ENCODE results near the gene CHST11. TPM values are rescaled to one million over a fixed set of nuclear protein-coding genes. Genes with fewer than 3 reads are reported as not detected.
A peak's percentile ranks its signal among the peaks of the same experiment; 100 is the strongest.

Gene CHST11
- total RNA-seq, 1 donor from 2014 or later = 40.1 TPM

DNA sequence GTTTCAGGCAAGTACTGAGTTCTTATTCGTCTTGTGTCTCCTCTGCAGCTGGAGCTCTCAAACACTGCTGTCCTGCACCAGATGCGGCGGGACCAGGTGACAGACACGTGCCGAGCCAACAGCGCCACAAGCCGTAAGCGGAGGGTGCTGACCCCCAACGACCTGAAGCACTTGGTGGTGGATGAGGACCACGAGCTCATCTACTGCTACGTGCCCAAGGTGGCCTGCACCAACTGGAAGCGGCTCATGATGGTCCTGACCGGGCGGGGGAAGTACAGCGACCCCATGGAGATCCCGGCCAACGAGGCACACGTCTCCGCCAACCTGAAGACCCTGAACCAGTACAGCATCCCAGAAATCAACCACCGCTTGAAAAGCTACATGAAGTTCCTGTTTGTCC is 300.2 kb downstream of the CHST11 start:
- H3K27me3 Mint-ChIP-seq = no peaks in the 10 kb centered on the region
- no peak overlapping the region for H3K27ac Mint-ChIP-seq
- POLR2A ChIA-PET = no interaction called here
- ATAC-seq (ENCODE audit: low read depth) (no peak), DNase-seq (no peak)
- peaks cover 16% of the 10 kb centered on the region for H3K4me1 Mint-ChIP-seq
- H3K4me3 Mint-ChIP-seq = no peak overlapping the region
- intact Hi-C loops (cut with micrococcal nuclease) = no loop called here
- H3K36me3 Mint-ChIP-seq (ENCODE audit: low read depth) = peaks cover 40% of the 10 kb centered on the region
- CTCF ChIA-PET = interaction anchor here (0.7 kb wide), 1 partner anchor 34 kb away, joined by 3 read pairs; no protein-coding TSS in a partner anchor
- TF ChIP-seq, protein P1, sequence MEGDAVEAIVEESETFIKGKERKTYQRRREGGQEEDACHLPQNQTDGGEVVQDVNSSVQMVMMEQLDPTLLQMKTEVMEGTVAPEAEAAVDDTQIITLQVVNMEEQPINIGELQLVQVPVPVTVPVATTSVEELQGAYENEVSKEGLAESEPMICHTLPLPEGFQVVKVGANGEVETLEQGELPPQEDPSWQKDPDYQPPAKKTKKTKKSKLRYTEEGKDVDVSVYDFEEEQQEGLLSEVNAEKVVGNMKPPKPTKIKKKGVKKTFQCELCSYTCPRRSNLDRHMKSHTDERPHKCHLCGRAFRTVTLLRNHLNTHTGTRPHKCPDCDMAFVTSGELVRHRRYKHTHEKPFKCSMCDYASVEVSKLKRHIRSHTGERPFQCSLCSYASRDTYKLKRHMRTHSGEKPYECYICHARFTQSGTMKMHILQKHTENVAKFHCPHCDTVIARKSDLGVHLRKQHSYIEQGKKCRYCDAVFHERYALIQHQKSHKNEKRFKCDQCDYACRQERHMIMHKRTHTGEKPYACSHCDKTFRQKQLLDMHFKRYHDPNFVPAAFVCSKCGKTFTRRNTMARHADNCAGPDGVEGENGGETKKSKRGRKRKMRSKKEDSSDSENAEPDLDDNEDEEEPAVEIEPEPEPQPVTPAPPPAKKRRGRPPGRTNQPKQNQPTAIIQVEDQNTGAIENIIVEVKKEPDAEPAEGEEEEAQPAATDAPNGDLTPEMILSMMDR (IDR thresholded peaks at IDR 0.05) = no peak
- no peaks in the 10 kb centered on the region for H3K9me3 Mint-ChIP-seq

DNA sequence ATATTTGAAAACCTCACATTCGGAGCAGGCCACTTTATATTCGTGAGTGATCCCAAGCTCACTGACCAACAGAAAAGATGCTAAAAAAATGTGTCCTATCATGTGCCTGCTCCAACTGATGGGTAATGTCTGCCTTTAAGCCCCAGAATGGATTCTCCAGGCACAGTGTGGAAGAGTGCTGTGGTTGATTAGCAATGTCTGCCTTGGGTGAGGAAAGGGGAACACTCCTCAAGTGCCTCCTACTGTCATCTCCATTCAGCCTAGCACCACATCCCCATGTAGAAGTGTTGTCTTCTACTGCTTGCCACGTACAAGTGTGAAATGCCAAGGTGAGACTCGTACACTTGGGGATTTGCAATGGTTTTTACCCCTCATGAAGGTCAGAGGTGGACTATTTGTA is 302.0 kb downstream of the CHST11 start:
- TF ChIP-seq, protein P1 (IDR thresholded peaks at IDR 0.05) = no peak
- Mint-ChIP-seq H3K4me3 (no peak overlapping the region), H3K27me3 (no peaks in the 10 kb centered on the region), H3K36me3 (ENCODE audit: low read depth) (peaks cover 40% of the 10 kb centered on the region), H3K4me1 (peaks cover 13% of the 10 kb centered on the region), H3K27ac (no peak overlapping the region), H3K9me3 (no peaks in the 10 kb centered on the region)
- intact Hi-C loops (cut with micrococcal nuclease) = no loop called here
- no peak for DNase-seq
- ChIA-PET CTCF (no interaction called here), POLR2A (no interaction called here)
- ATAC-seq (ENCODE audit: low read depth) = no peak

DNA sequence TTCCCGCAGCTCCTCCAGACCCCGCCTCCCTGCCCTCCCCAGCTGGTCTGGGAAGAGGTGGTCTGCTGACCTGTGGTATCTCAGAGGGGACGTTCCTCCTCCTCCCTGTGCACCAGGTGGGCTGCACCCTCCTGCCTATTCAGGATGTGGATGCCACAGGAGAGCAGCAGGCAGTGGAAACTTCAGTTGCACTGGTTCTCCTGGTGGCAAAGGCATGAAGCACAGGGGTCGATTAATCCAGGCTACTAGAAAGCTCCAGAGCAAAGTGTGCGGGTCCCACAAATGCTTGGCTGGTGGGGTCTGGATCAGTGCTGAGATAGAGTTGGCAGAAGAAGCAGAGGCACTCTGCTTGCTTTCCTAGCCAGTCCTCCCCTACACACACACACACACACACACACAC is 304.3 kb downstream of the CHST11 start:
- H3K36me3 Mint-ChIP-seq (ENCODE audit: low read depth) = peaks cover 40% of the 10 kb centered on the region
- no peak overlapping the region for H3K4me3 Mint-ChIP-seq
- H3K27ac Mint-ChIP-seq = no peak overlapping the region
- no peaks in the 10 kb centered on the region for H3K9me3 Mint-ChIP-seq
- TF ChIP-seq, protein P1 (IDR thresholded peaks at IDR 0.05) = no peak
- ATAC-seq (ENCODE audit: low read depth) (no peak), DNase-seq (no peak)
- H3K4me1 Mint-ChIP-seq = peaks cover 28% of the 10 kb centered on the region
- POLR2A ChIA-PET = no interaction called here
- CTCF ChIA-PET = no interaction called here
- intact Hi-C loops (cut with micrococcal nuclease) = no loop called here
- H3K27me3 Mint-ChIP-seq = peaks cover under 1% of the 10 kb centered on the region

DNA sequence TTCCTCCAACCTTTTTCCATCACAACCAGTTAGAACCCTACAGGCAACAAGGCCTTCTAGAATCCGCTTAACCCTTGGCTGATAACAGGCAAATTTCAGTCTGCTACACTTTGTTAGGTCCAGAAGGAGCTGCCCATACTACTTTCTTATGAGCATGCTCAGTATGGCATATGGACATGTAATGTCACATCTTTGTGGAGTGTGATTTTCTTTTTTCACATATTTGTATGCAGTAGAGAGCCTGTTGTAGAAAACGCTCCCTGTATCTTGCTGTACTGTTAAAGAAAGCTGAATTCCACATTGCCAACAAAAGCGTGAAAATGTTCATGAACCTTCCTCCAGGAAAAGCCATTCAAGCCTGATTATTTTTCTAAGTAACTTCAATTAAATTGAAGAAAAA is 304.9 kb downstream of the CHST11 start:
- TF ChIP-seq, protein P1 (IDR thresholded peaks at IDR 0.05) = no peak
- POLR2A ChIA-PET = no interaction called here
- CTCF ChIA-PET = no interaction called here
- peaks cover 28% of the 10 kb centered on the region for H3K4me1 Mint-ChIP-seq
- peaks cover 3% of the 10 kb centered on the region for H3K27me3 Mint-ChIP-seq
- DNase-seq (no peak), ATAC-seq (ENCODE audit: low read depth) (no peak)
- intact Hi-C loops (cut with micrococcal nuclease) = no loop called here
- H3K27ac Mint-ChIP-seq = no peak overlapping the region
- no peak overlapping the region for H3K4me3 Mint-ChIP-seq
- peaks cover 36% of the 10 kb centered on the region for H3K36me3 Mint-ChIP-seq (ENCODE audit: low read depth)
- H3K9me3 Mint-ChIP-seq = no peaks in the 10 kb centered on the region

DNA sequence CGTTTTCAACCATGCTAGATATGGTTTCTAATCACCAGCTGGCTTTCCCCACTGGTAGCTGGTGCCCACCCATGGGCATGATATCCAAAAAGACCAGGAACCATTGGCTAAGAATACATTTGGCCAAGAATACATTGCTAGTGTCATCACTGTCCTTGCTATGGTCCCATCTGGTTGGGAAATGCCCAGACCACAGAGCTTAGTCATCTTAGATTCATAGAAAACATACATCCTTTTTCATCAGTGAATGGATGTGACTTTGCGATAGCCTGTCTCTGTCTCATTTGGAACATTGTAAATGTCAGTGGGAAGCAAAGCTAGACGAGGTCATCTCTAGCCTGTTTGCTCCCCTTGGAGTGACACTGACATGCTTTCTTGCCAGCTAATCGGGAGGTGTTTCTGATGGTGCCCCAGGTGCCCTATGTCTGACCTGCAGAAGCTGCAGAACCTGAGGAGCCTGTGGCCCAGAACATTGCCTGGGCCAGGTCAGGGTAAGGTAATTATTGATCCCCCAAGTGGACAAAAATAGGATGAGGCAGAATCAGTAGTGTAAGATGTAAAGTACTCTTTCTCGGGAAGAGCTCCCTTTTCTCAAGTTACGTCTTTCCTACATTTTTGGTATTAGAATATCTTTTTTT is 306.5 kb downstream of the CHST11 start:
- H3K4me3 Mint-ChIP-seq = no peak overlapping the region
- ChIA-PET POLR2A (interaction anchor here (0.6 to 1.8 kb wide), 5 partner anchors 22 to 306 kb away, joined by 3 to 4 read pairs (median 3); partner anchors contain the start of gene CHST11), CTCF (interaction anchor here (1.9 kb wide), 1 partner anchor 27 kb away, joined by 6 read pairs; no protein-coding TSS in a partner anchor)
- ATAC-seq (ENCODE audit: low read depth) (peak; percentile 39), DNase-seq (no peak)
- intact Hi-C loops (cut with micrococcal nuclease) = no loop called here
- H3K27me3 Mint-ChIP-seq = peaks cover 12% of the 10 kb centered on the region
- H3K4me1 Mint-ChIP-seq = peaks cover 28% of the 10 kb centered on the region
- peaks cover 20% of the 10 kb centered on the region for H3K36me3 Mint-ChIP-seq (ENCODE audit: low read depth)
- H3K9me3 Mint-ChIP-seq = no peaks in the 10 kb centered on the region
- no peak overlapping the region for H3K27ac Mint-ChIP-seq
- TF ChIP-seq, protein P1 (IDR thresholded peaks at IDR 0.05) = no peak
